ENCODE measurements around the gene SNX27.

The SNX27 gene

GRCh38 chr1:151716405-151716762 is 104.5 kb downstream of the SNX27 start:
- peaks cover 82% of the 10 kb centered on the region for H3K27me3 ChIP-seq (ENCODE audit: insufficient read depth, low read depth)
- H3K27ac ChIP-seq: no peak overlapping the region
- peaks cover 21% of the 10 kb centered on the region for H3K4me1 ChIP-seq (ENCODE audit: low read depth, poor library complexity, severe bottlenecking)
- H3K36me3 ChIP-seq (ENCODE audit: insufficient read depth): no peaks in the 10 kb centered on the region
- TF ChIP-seq CTCF (conservative IDR thresholded peaks at IDR 0.05; ENCODE audit: low read depth, low read length): no peak
- no peak overlapping the region for H3K4me2 ChIP-seq
- no peak overlapping the region for H3K9ac ChIP-seq
- H3K4me3 ChIP-seq (IDR thresholded peaks at IDR 0.05; ENCODE audit: insufficient read depth, low read depth, low read length): peak overlapping the region; percentile 34
- H4K20me1 ChIP-seq (ENCODE audit: insufficient read depth): no peaks in the 10 kb centered on the region
- no peaks in the 10 kb centered on the region for H3K79me2 ChIP-seq (ENCODE audit: insufficient read depth, low read depth)
- H2AFZ ChIP-seq (ENCODE audit: low read depth): no peak overlapping the region

GRCh38 chr1:151716771-151717631 is 105.2 kb downstream of the SNX27 start, which contains the start of gene CELF3:
Gene CELF3, minus strand, starts transcription at chr1:151716803. Its CDS starts 783 bp downstream, at chr1:151716020.
- H3K27me3 ChIP-seq (ENCODE audit: insufficient read depth, low read depth): peaks cover 78% of the 10 kb centered on the region
- H3K4me2 ChIP-seq: no peak within 1 kb of the TSS
- no peak for TF ChIP-seq CTCF (conservative IDR thresholded peaks at IDR 0.05; ENCODE audit: low read depth, low read length)
- peaks cover 25% of the 10 kb centered on the region for H3K4me1 ChIP-seq (ENCODE audit: low read depth, poor library complexity, severe bottlenecking)
- H3K9ac ChIP-seq: no peak within 1 kb of the TSS
- H3K4me3 ChIP-seq (IDR thresholded peaks at IDR 0.05; ENCODE audit: insufficient read depth, low read depth, low read length): peak within 1 kb of the TSS; percentile 34
- no peaks in the 10 kb centered on the region for H3K79me2 ChIP-seq (ENCODE audit: insufficient read depth, low read depth)
- no peak within 1 kb of the TSS for H3K27ac ChIP-seq
- H4K20me1 ChIP-seq (ENCODE audit: insufficient read depth): no peaks in the 10 kb centered on the region
- no peaks in the 10 kb centered on the region for H3K36me3 ChIP-seq (ENCODE audit: insufficient read depth)
- H2AFZ ChIP-seq (ENCODE audit: low read depth): no peak within 1 kb of the TSS

- no peaks in the 10 kb centered on the region for H3K79me2 ChIP-seq (ENCODE audit: insufficient read depth, low read depth)
- no peaks in the 10 kb centered on the region for H3K36me3 ChIP-seq (ENCODE audit: insufficient read depth)
- no peaks in the 10 kb centered on the region for H4K20me1 ChIP-seq (ENCODE audit: insufficient read depth)
- peaks cover 29% of the 10 kb centered on the region for H3K4me1 ChIP-seq (ENCODE audit: low read depth, poor library complexity, severe bottlenecking)
- peaks cover 77% of the 10 kb centered on the region for H3K27me3 ChIP-seq (ENCODE audit: insufficient read depth, low read depth)
- H3K9ac ChIP-seq: no peak overlapping the region
- no peak overlapping the region for H3K4me2 ChIP-seq
- no peak overlapping the region for H2AFZ ChIP-seq (ENCODE audit: low read depth)
- no peak overlapping the region for H3K4me3 ChIP-seq (IDR thresholded peaks at IDR 0.05; ENCODE audit: insufficient read depth, low read depth, low read length)
- TF ChIP-seq CTCF (conservative IDR thresholded peaks at IDR 0.05; ENCODE audit: low read depth, low read length): no peak
- H3K27ac ChIP-seq: no peak overlapping the region
Observed at GRCh38 chr1:151718011-151718431, 106.2 kb downstream of the SNX27 start.

- H4K20me1 ChIP-seq (ENCODE audit: insufficient read depth): no peaks in the 10 kb centered on the region
- no peak overlapping the region for H3K9ac ChIP-seq
- H3K27ac ChIP-seq: no peak overlapping the region
- peaks cover 74% of the 10 kb centered on the region for H3K27me3 ChIP-seq (ENCODE audit: insufficient read depth, low read depth)
- no peak overlapping the region for H3K4me2 ChIP-seq
- no peak for TF ChIP-seq CTCF (conservative IDR thresholded peaks at IDR 0.05; ENCODE audit: low read depth, low read length)
- no peaks in the 10 kb centered on the region for H3K36me3 ChIP-seq (ENCODE audit: insufficient read depth)
- H2AFZ ChIP-seq (ENCODE audit: low read depth): no peak overlapping the region
- H3K4me1 ChIP-seq (ENCODE audit: low read depth, poor library complexity, severe bottlenecking): peaks cover 29% of the 10 kb centered on the region
- H3K4me3 ChIP-seq (IDR thresholded peaks at IDR 0.05; ENCODE audit: insufficient read depth, low read depth, low read length): no peak overlapping the region
- H3K79me2 ChIP-seq (ENCODE audit: insufficient read depth, low read depth): no peaks in the 10 kb centered on the region
Observed at GRCh38 chr1:151718666-151719065, 106.8 kb downstream of the SNX27 start.
